ENCODE measurements around the gene SAMD14. TPM values are rescaled to one million over a fixed set of nuclear protein-coding genes. Genes with fewer than 3 reads are reported as not detected.
A peak's percentile ranks its signal among the peaks of the same experiment; 100 is the strongest.

The SAMD14 gene
- total RNA-seq, 1 experiment from 2014 or later = not detected

DNA sequence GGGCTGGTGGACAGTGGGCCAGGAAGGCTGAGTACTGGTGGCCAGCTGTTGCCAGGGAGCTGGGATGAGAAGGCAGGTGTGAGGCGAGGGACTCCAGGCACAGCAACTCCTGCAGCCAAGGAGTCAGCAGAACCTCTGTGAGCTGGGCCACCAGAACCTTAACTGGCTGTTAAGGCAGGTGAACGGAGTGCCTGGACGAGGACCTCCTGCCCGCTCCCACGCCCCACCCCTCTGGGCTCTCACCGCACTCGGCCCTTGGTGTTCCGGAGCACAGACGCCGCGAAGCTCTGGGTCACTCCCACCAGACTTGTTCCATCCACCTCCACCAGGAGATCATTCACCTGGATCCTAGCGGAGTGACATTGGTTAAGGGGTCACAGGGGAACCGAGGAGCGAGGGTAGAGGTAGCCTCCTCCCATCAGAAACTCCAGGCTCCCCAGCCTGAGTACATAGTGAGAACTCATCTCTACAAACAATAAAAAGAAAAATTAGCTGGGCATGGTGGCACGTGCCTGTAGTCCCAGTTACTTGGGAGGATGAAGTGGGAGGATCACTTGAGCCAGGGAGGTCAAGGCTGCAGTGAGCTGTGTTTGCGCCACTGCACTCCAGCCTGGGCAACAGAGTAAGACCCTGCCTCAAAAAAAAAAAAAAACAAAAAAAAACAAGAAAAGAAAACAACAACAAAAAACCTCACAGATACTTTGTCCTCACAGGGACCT lies 11.2 kb upstream of the SAMD14 start:
- Mint-ChIP-seq H3K9me3 (ENCODE audit: low read depth, unreplicated experiment) (no peaks in the 10 kb centered on the region), H3K27ac (ENCODE audit: unreplicated experiment) (no peak overlapping the region), H3K4me1 (ENCODE audit: low read depth, unreplicated experiment) (peaks cover 12% of the 10 kb centered on the region), H3K27me3 (ENCODE audit: unreplicated experiment) (no peaks in the 10 kb centered on the region), H3K36me3 (ENCODE audit: insufficient read depth, unreplicated experiment) (peaks cover 79% of the 10 kb centered on the region), H3K4me3 (ENCODE audit: low read depth, unreplicated experiment) (no peak overlapping the region)
- intact Hi-C loops (cut with micrococcal nuclease; ENCODE audit: unreplicated experiment) = no loop called here
- CTCF ChIA-PET = interaction anchor here (1.1 kb wide), 1 partner anchor 9 kb away, joined by 3 read pairs; no protein-coding TSS in a partner anchor
- TF ChIP-seq, protein P1, sequence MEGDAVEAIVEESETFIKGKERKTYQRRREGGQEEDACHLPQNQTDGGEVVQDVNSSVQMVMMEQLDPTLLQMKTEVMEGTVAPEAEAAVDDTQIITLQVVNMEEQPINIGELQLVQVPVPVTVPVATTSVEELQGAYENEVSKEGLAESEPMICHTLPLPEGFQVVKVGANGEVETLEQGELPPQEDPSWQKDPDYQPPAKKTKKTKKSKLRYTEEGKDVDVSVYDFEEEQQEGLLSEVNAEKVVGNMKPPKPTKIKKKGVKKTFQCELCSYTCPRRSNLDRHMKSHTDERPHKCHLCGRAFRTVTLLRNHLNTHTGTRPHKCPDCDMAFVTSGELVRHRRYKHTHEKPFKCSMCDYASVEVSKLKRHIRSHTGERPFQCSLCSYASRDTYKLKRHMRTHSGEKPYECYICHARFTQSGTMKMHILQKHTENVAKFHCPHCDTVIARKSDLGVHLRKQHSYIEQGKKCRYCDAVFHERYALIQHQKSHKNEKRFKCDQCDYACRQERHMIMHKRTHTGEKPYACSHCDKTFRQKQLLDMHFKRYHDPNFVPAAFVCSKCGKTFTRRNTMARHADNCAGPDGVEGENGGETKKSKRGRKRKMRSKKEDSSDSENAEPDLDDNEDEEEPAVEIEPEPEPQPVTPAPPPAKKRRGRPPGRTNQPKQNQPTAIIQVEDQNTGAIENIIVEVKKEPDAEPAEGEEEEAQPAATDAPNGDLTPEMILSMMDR (IDR thresholded peaks at IDR 0.05; ENCODE audit: unreplicated experiment) = no peak
- no TSS peak for BruUV-seq (replicated peaks)
- DNase-seq = no peak

DNA sequence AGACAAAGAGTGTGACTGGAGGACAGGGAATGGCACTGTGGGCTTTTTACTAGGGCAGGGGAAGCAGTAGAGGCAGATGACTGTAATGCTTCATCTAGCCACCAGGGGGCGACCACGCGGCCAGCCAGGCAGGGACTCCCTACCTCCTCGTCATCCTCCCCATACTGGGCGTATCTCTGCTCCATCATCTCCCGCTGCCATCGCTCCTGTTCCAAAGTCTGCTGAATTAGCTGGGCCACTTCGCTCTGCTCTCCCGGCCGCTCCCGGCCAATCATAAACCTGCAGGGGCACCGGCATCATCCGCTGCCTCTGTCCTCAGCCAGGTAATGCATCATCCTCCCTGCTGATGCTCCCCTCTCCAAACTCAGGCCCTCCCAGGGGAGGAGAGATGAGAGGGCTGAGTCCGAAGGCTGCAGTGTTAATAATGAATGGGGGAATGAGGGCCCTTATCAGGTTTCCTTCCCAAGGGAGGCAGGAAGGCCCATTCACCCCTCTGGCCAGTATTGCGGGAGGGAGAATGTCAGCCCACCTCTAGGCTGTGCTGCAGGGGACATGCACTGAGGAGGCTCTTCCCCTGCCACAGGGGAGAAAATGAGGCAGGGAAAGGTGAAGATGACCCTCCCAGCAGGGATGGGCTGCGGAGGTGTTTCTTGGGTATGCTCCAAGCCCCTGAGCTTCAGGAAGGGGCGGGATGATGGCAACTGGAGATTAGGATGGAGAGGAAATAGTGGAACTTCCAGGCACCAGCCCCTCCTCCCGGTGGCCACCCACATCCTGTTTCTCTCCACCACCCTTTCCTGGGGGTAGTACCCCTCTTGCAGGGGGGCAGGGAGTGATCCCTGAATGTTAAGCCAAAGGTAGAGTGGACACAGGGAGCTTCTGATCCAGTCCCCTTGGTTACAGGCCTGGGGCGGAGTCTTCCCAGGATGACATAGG lies 10.3 kb upstream of the SAMD14 start:
- Mint-ChIP-seq H3K27me3 (ENCODE audit: unreplicated experiment) (no peaks in the 10 kb centered on the region), H3K27ac (ENCODE audit: unreplicated experiment) (no peak overlapping the region), H3K4me1 (ENCODE audit: low read depth, unreplicated experiment) (peaks cover 9% of the 10 kb centered on the region), H3K9me3 (ENCODE audit: low read depth, unreplicated experiment) (no peaks in the 10 kb centered on the region), H3K36me3 (ENCODE audit: insufficient read depth, unreplicated experiment) (peaks cover 83% of the 10 kb centered on the region), H3K4me3 (ENCODE audit: low read depth, unreplicated experiment) (no peak overlapping the region)
- no TSS peak for BruUV-seq (replicated peaks)
- TF ChIP-seq, protein P1 (IDR thresholded peaks at IDR 0.05; ENCODE audit: unreplicated experiment) = peak; percentile 99
- CTCF ChIA-PET = interaction anchor here (1.4 to 2.3 kb wide), 2 partner anchors 21 to 23 kb away, joined by 5 to 10 read pairs; no protein-coding TSS in a partner anchor
- intact Hi-C loops (cut with micrococcal nuclease; ENCODE audit: unreplicated experiment) = no loop called here
- peak; percentile 89 for DNase-seq

DNA sequence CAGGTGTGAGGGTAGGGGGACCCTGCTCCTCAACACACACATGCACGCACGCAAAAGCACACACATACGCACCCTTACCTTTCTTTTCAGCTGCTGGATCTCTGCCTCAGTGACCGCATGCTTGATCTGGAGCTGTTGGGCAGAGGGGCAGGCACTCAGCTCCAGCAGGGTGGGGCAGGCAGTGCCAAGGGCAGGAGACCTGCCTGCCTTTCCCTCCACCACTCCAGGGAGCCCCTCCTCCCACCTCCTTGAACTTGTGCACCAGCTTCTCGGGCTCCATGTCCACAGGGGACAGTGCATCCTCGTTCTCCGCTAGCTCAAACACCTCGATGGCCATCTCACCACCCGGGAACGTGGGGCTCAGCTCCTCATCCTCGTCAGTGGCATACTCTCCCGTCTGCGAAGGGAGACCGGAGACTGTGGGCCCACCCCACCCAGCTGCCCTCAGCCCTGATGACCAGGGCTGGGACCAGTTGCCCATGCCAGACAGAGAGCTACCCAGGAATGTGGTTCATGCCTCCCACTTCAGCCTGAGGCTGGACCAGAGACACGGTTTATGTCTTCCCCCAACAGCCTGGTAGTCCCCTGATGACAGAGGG lies 9.3 kb upstream of the SAMD14 start:
- TF ChIP-seq, protein P1 (IDR thresholded peaks at IDR 0.05; ENCODE audit: unreplicated experiment) = no peak
- Mint-ChIP-seq H3K36me3 (ENCODE audit: insufficient read depth, unreplicated experiment) (peaks cover 77% of the 10 kb centered on the region), H3K4me1 (ENCODE audit: low read depth, unreplicated experiment) (peaks cover 8% of the 10 kb centered on the region), H3K9me3 (ENCODE audit: low read depth, unreplicated experiment) (no peaks in the 10 kb centered on the region), H3K27ac (ENCODE audit: unreplicated experiment) (no peak overlapping the region), H3K27me3 (ENCODE audit: unreplicated experiment) (no peaks in the 10 kb centered on the region), H3K4me3 (ENCODE audit: low read depth, unreplicated experiment) (no peak overlapping the region)
- no TSS peak for BruUV-seq (replicated peaks)
- CTCF ChIA-PET = interaction anchor here (0.9 to 2.3 kb wide), 4 partner anchors 13 to 157 kb away, joined by 3 to 10 read pairs (median 4); no protein-coding TSS in a partner anchor
- no peak for DNase-seq
- intact Hi-C loops (cut with micrococcal nuclease; ENCODE audit: unreplicated experiment) = no loop called here

DNA sequence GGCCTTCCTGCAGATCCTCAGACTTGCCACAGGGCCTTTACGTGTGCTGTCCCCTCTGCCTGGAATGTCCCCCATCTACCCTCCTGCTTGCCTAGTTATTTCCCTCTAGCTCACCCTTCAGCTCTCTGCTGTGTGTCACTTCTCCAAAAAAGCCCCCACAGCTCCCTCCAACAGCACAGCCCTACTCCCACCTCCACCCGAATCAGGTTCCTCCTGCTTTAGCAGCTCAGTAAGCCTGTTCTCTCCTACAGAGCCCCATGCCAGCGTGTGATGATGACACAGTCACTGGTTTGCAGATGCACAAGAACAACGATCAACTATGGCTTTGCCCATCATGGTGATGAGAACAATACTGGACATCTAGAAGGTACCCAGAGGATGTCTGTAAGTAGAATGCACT lies 7.1 kb upstream of the SAMD14 start:
- CTCF ChIA-PET = interaction anchor here (0.6 to 1.5 kb wide), 4 partner anchors 11 to 56 kb away, joined by 3 to 7 read pairs (median 4); no protein-coding TSS in a partner anchor
- H3K4me1 Mint-ChIP-seq (ENCODE audit: low read depth, unreplicated experiment) = peaks cover 8% of the 10 kb centered on the region
- H3K9me3 Mint-ChIP-seq (ENCODE audit: low read depth, unreplicated experiment) = no peaks in the 10 kb centered on the region
- H3K27me3 Mint-ChIP-seq (ENCODE audit: unreplicated experiment) = peaks cover under 1% of the 10 kb centered on the region
- H3K27ac Mint-ChIP-seq (ENCODE audit: unreplicated experiment) = no peak overlapping the region
- intact Hi-C loops (cut with micrococcal nuclease; ENCODE audit: unreplicated experiment) = no loop called here
- BruUV-seq (replicated peaks) = no TSS peak
- no peak for DNase-seq
- H3K36me3 Mint-ChIP-seq (ENCODE audit: insufficient read depth, unreplicated experiment) = peaks cover 71% of the 10 kb centered on the region
- TF ChIP-seq, protein P1 (IDR thresholded peaks at IDR 0.05; ENCODE audit: unreplicated experiment) = no peak
- no peak overlapping the region for H3K4me3 Mint-ChIP-seq (ENCODE audit: low read depth, unreplicated experiment)
